ENCODE results near the gene PIGH.
"Not testable (repeated sequence)": the region's sequence is repeated elsewhere in the genome, so short reads cannot be mapped to it uniquely, and the experiment has no call there.

Gene PIGH

GRCh38 chr14:67599698-67600561 lies at the start of gene PIGH:
PIGH (minus strand) TSS chr14:67600268; CDS start chr14:67600203, 65 bp downstream.
- DNase-seq (ENCODE audit: low spot score), result peak; percentile 95

- DNase-seq (ENCODE audit: low spot score), result no peak
Measured at GRCh38 chr14:67646131-67646530, 46.1 kb upstream of the PIGH start.

GRCh38 chr14:67645414-67645813 lies 45.3 kb upstream of the PIGH start:
- DNase-seq (ENCODE audit: low spot score), result no peak

GRCh38 chr14:67644428-67644827 lies 44.4 kb upstream of the PIGH start:
- no peak for DNase-seq (ENCODE audit: low spot score)

GRCh38 chr14:67643713-67644112 lies 43.6 kb upstream of the PIGH start:
- DNase-seq (ENCODE audit: low spot score), result no peak

GRCh38 chr14:67641902-67642749 lies 42.1 kb upstream of the PIGH start:
- no peak for DNase-seq (ENCODE audit: low spot score)

GRCh38 chr14:67641480-67641879 lies 41.4 kb upstream of the PIGH start:
- DNase-seq (ENCODE audit: low spot score), result no peak

- DNase-seq (ENCODE audit: low spot score), result no peak
Measured at GRCh38 chr14:67638642-67639041, 38.6 kb upstream of the PIGH start.

- DNase-seq (ENCODE audit: low spot score), result no peak
Measured at GRCh38 chr14:67636361-67636919, 36.4 kb upstream of the PIGH start.

- DNase-seq (ENCODE audit: low spot score), result no peak
Measured at GRCh38 chr14:67633451-67634147, 33.5 kb upstream of the PIGH start.

- no peak for DNase-seq (ENCODE audit: low spot score)
Measured at GRCh38 chr14:67630938-67631337, 30.9 kb upstream of the PIGH start.

- DNase-seq (ENCODE audit: low spot score), result no peak
Measured at GRCh38 chr14:67630186-67630585, 30.1 kb upstream of the PIGH start.

GRCh38 chr14:67627519-67627918 lies 27.5 kb upstream of the PIGH start:
- DNase-seq (ENCODE audit: low spot score), result no peak

GRCh38 chr14:67626131-67626530 lies 26.1 kb upstream of the PIGH start:
- DNase-seq (ENCODE audit: low spot score), result not testable (repeated sequence)

GRCh38 chr14:67623114-67623513 lies 23.0 kb upstream of the PIGH start:
- no peak for DNase-seq (ENCODE audit: low spot score)

GRCh38 chr14:67622675-67623074 lies 22.6 kb upstream of the PIGH start:
- peak; percentile 75 for DNase-seq (ENCODE audit: low spot score)

- peak; percentile 20 for DNase-seq (ENCODE audit: low spot score)
Measured at GRCh38 chr14:67620217-67620785, 20.2 kb upstream of the PIGH start.

GRCh38 chr14:67619446-67620216 lies 19.6 kb upstream of the PIGH start, which contains the start of gene ARG2:
ARG2 (plus strand) TSS chr14:67619920; CDS start chr14:67619978, 58 bp downstream.
- peak; percentile 94 for DNase-seq (ENCODE audit: low spot score)

- peak; percentile 66 for DNase-seq (ENCODE audit: low spot score)
Measured at GRCh38 chr14:67618617-67619063, 18.6 kb upstream of the PIGH start.

GRCh38 chr14:67610491-67610890 lies 10.4 kb upstream of the PIGH start:
- DNase-seq (ENCODE audit: low spot score), result no peak

Data from AG08396 (cell line).